H7 (cell line): ENCODE measurements around the gene SLIT3. TPM values are rescaled to one million over a fixed set of nuclear protein-coding genes. Genes with fewer than 3 reads are reported as not detected.
A peak's percentile ranks its signal among the peaks of the same experiment; 100 is the strongest.

Experiments
- DNase-seq: peaks from one replicate; pipeline ENCODE4 v3.0.0; 2012
- H3K27me3 ChIP-seq: 2 replicates; pipeline ENCODE4 v1.6.0; 2011; ENCODE audit warnings: mild to moderate bottlenecking, low read length; ENCODE audit not compliant: control insufficient read depth, insufficient read depth
- H3K36me3 ChIP-seq: replicated peaks from 2 replicates; pipeline ENCODE4 v1.5.1; 2011; ENCODE audit warnings: low read length; ENCODE audit not compliant: control insufficient read depth, insufficient read depth
- H3K4me3 ChIP-seq: 2 replicates; pipeline ENCODE4 v1.5.1; 2011; ENCODE audit warnings: low read depth, mild to moderate bottlenecking, control low read depth, low read length, moderate library complexity; ENCODE audit not compliant: insufficient read depth
- total RNA-seq: library from RNA; depleted of rRNA; stranded (reverse); fragments of >200 nt; shearing (Covaris generic); gene quantifications from 2 replicates; pipeline ENCODE4 v1.2.3, GENCODE V29; 2014

The SLIT3 gene
- total RNA-seq, 1 experiment from 2014 or later, result 0.97 TPM

- H3K4me3 ChIP-seq, result no peak overlapping the region
- no peaks in the 10 kb centered on the region for H3K36me3 ChIP-seq
- DNase-seq, result peak; percentile 20
- H3K27me3 ChIP-seq, result no peaks in the 10 kb centered on the region
These were observed 35.1 kb downstream of the SLIT3 start for GRCh38 chr5:169265888-169266287.

DNA sequence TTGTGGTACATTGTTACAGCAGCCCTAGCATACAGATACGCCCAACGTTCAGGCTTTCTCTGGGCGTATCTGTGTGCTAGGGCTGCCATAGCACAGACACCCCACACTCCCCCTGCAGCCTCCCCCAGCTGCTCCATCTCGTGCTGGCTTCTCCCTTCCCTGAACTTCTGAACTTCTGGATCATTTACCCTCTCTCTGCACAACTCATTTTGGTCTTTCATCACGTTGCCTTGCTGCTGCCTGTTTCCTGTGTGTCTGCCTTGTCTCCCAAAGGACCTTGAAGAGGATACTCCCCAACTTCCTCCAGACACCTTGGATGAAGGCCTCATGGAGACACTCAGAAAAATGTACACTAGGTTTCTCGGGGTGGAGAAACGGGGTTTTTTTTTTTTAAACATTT is 37.3 kb downstream of the SLIT3 start:
- H3K4me3 ChIP-seq, result no peak overlapping the region
- H3K36me3 ChIP-seq, result no peaks in the 10 kb centered on the region
- DNase-seq, result no peak
- H3K27me3 ChIP-seq, result no peaks in the 10 kb centered on the region

DNA sequence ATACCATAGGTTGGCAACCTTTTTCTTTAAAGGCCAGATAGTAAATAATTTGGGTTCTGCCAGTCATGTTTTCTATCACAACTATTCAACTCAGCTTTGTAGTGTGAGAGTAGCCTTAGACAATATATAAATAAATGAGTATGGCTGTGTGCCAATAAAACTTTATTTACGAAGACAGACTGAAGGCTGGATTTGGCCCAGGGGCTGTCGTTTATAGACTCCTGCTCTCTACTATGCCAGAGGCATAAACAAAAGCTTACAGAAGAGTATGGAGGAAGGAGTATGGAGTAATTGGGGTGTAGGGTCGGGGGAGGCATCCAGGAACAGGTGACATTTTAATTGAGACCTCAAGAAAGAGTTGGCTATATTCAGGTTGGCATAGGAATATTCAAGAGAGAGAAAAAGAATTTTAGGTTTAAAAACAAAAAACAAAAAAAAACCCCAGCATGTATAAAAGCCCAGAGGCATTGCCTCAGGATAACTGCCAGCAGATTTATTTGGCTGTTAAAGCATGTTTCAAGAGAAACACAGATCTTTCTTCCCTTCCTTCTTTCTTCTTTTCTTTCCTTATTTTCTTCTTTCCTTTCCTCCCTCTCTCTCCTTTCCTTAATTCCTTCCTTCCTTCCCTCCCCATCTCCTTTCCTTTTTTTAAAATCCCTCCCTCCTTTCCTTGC is 39.9 kb downstream of the SLIT3 start:
- no peak for DNase-seq
- no peaks in the 10 kb centered on the region for H3K27me3 ChIP-seq
- no peak overlapping the region for H3K4me3 ChIP-seq
- no peaks in the 10 kb centered on the region for H3K36me3 ChIP-seq

GRCh38 chr5:169258372-169259000 is 42.5 kb downstream of the SLIT3 start:
- Histone ChIP-seq H3K27me3 (no peaks in the 10 kb centered on the region), H3K36me3 (no peaks in the 10 kb centered on the region), H3K4me3 (no peak overlapping the region)
- no peak for DNase-seq

DNA sequence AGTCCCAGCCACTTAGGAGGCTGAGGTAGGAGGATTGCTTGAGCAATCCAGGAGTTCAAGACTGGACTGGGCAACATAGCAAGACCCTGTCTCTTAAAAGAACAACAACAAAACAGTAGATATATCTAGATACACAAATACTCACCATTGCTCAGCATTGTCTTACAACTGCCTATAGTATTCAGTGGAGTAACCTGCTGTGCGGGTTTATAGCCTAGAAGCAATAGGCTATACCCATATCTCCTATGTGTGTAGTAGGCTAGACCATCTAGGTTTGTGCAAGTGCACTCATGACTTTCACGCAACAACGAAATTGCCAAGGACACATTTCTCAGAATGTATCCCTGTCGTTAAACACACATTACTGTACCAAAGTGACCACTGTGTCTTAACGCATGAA is 44.7 kb downstream of the SLIT3 start:
- no peak overlapping the region for H3K4me3 ChIP-seq
- no peaks in the 10 kb centered on the region for H3K27me3 ChIP-seq
- H3K36me3 ChIP-seq, result no peaks in the 10 kb centered on the region
- DNase-seq, result no peak

DNA sequence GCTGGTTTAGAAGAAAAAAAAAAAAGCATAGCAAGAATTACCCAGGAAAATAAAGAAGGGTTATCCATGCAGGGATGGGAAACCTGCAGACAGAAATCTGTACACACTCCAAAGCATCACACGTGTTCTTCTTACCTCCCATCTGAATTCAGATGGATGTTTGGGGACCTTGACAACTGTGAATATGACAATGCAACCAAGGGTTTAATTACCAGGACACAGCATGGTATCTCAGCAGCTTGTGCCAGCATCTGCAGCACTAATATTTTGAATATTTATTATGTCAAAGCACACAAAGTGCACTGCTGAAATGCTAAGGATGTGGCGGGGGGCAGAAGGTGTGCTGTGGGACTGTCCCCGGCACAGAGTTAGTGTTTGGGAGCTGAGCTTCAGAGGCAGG is 47.9 kb downstream of the SLIT3 start:
- no peaks in the 10 kb centered on the region for H3K27me3 ChIP-seq
- no peak overlapping the region for H3K4me3 ChIP-seq
- DNase-seq, result no peak
- no peaks in the 10 kb centered on the region for H3K36me3 ChIP-seq

GRCh38 chr5:169251333-169252084 is 49.4 kb downstream of the SLIT3 start:
- no peaks in the 10 kb centered on the region for H3K36me3 ChIP-seq
- DNase-seq, result no peak
- no peak overlapping the region for H3K4me3 ChIP-seq
- H3K27me3 ChIP-seq, result no peaks in the 10 kb centered on the region

DNA sequence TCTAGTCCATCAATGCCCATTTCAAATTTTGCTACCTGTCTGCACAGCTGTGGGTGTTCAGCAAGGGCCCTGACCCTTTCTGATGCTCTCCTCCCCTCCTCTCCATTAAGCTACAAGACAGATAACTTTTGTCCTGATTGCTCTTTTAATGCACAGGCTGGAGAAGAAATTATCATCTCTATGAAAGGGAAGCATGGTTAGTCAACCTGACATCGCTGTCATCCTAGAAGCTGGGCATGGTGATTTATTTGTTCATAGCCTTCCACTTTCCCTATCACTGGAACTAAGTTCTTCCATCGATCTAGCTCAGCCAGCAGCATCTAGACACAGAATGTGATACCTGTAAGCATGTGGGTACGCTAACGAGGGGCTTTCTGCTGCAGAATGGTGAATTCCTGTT is 50.1 kb downstream of the SLIT3 start:
- Histone ChIP-seq H3K4me3 (no peak overlapping the region), H3K36me3 (no peaks in the 10 kb centered on the region), H3K27me3 (no peaks in the 10 kb centered on the region)
- DNase-seq, result no peak

DNA sequence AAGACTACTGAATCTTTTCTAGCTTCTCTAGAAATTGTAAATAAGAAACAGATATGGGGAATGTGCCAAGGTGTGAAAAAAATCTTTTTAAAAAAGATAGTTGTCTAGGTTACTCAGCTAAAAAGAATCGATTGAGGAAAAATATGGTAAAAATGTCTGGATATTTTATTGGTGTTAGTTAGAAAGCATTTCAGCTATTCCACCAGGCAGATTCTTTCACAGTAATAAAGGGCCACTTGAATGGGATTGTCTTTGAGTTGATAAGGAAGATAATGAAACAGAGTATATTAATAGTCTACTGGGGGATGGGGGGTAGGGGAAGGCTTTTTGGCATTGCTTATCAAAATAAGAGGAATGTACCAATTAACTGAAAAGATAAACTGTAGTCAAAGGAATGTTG is 51.9 kb downstream of the SLIT3 start:
- Histone ChIP-seq H3K36me3 (no peaks in the 10 kb centered on the region), H3K27me3 (no peaks in the 10 kb centered on the region), H3K4me3 (no peak overlapping the region)
- no peak for DNase-seq

DNA sequence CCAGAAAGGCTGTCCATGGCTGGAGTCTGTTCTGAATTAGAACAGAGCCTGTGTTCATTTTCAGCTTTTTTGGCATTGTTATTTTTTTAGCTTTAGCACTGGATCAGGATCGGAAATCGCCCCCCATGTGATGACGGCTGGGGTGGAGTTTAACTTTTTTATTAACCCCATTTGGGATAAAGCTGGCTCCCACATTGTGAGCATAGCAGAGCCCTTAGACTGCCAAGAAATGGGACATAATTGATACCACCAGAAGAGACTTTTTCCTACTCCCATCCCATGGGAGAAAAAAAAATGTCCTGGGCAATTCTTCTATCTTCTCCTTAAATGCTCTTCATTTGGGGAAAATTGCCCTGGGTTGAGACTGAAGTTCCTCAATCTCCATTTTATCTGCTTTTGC is 52.4 kb downstream of the SLIT3 start:
- Histone ChIP-seq H3K4me3 (no peak overlapping the region), H3K36me3 (no peaks in the 10 kb centered on the region), H3K27me3 (no peaks in the 10 kb centered on the region)
- DNase-seq, result no peak

DNA sequence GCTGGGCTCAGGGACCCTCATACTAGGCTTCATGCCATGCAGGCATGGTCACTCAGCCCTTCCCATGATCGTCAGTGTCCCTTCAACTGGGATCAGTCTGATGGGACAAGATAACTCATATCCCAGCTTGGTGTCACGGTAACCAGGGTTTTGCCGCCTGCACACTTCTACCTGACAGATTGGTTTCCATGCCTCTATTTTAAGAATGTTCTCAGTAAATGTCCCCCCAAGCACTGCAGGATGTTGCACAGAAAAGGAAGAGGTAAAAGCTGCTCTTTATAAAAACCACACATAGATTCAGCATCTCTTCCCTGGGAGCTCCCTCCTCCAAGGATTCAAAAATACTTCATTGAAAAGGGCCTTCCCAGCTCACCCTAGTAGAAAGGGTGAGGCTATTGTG is 56.1 kb downstream of the SLIT3 start:
- no peak for DNase-seq
- Histone ChIP-seq H3K27me3 (no peaks in the 10 kb centered on the region), H3K36me3 (no peaks in the 10 kb centered on the region), H3K4me3 (no peak overlapping the region)

- Histone ChIP-seq H3K4me3 (no peak overlapping the region), H3K36me3 (no peaks in the 10 kb centered on the region), H3K27me3 (no peaks in the 10 kb centered on the region)
- DNase-seq, result no peak
These were observed 57.1 kb downstream of the SLIT3 start for GRCh38 chr5:169243651-169244422.

DNA sequence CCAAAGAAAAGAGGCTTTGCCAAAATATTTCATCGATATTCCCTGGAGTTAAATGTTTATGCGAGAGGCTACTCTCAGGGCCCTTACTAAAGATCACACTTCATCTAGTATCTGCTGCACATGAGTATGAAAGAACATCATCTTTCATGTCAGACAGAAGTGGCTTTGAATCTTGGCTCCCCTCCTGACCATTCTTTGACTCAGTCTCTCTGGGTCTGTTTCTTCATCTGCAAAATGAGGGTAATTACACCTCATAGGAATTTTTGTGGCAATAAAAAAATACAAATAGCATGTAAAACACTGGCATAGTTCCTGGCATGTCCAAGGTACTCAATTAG is 58.1 kb downstream of the SLIT3 start:
- H3K36me3 ChIP-seq, result no peaks in the 10 kb centered on the region
- H3K4me3 ChIP-seq, result no peak overlapping the region
- no peaks in the 10 kb centered on the region for H3K27me3 ChIP-seq
- DNase-seq, result no peak

DNA sequence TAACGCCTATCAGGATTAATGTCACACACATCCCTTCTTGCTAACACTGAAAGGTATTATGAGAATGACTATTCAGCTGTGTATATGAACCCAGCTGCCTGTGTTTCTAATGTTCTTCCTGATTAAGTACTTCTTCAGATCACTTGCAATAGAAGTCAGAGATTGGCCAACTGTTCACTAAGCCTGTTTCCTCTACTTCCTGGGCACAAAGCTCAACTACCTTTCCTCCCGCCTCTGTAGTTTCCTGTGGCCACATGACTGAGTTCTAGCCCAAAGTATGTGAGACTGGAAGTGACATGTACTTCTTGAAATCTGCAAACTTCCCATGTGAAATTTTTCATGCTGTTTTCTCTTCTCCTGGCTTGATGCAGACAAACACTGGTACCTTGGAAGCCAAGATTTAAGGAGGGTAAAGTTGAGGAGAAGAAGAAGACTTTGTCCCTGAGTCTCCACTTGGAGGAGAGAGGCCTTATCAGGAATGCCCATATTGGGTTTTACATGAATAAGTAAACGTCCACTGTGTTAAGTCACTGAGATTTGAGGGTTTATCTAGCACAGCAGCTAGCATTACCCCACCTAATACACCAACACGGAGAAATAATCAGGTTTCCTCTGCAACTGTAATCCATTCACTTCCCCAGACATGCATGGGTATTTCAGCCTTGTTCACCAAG is 58.6 kb downstream of the SLIT3 start:
- Histone ChIP-seq H3K36me3 (no peaks in the 10 kb centered on the region), H3K4me3 (no peak overlapping the region), H3K27me3 (no peaks in the 10 kb centered on the region)
- no peak for DNase-seq
